Suppressor macrophage (primary cell): ENCODE measurements around the gene RALGDS.
"Not testable (repeated sequence)": the region's sequence is repeated elsewhere in the genome, so short reads cannot be mapped to it uniquely, and the experiment has no call there.

ENCODE experiments used
- DNase-seq, 4 experiments: peaks; one replicate each; pipeline ENCODE4 v3.0.0-alpha.2; 2020 to 2022

RALGDS gene

GRCh38 chr9:133066181-133066983 is 54.7 kb downstream of the RALGDS start:
- DNase-seq: no peak

- DNase-seq: no peak
These were observed 56.0 kb downstream of the RALGDS start for GRCh38 chr9:133065070-133065388.

- no peak for DNase-seq
These were observed 56.6 kb downstream of the RALGDS start for GRCh38 chr9:133064241-133065069.

GRCh38 chr9:133063500-133064231 is 57.4 kb downstream of the RALGDS start:
- no peak for DNase-seq

- DNase-seq: no peak
These were observed 57.9 kb downstream of the RALGDS start for GRCh38 chr9:133063159-133063499.

DNA sequence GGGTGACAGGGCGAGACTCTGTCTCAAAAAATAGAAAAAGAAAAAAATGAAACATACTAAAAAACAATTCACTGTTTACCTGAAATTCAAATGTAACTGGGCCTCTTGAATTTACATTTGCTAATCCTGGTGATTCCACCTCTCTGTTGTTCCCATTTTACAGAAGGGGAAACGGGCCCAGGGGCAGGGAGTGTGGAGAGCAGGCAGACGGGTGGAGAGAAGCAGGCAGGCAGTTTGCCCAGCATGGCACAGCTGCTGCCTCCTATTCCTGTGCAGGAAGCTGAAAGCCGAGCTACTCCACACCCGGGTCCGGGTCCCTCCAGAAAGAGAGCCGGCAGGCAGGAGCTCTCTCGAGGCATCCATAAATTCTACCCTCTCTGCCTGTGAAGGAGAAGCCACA is 58.5 kb downstream of the RALGDS start:
- not testable (repeated sequence) for DNase-seq

GRCh38 chr9:133061764-133062145 is 59.3 kb downstream of the RALGDS start, which contains the start of gene CEL:
Gene CEL, plus strand, starts transcription at chr9:133061981. Its CDS starts 22 bp downstream, at chr9:133062003.
- DNase-seq: not testable (repeated sequence)

- DNase-seq: not testable (repeated sequence)
These were observed 59.8 kb downstream of the RALGDS start for GRCh38 chr9:133061019-133061763.

- no peak for DNase-seq
These were observed 60.6 kb downstream of the RALGDS start for GRCh38 chr9:133060417-133060841.

GRCh38 chr9:133059623-133060022 is 61.4 kb downstream of the RALGDS start:
- no peak for DNase-seq

GRCh38 chr9:133058550-133059320 is 62.3 kb downstream of the RALGDS start:
- no peak for DNase-seq

DNA sequence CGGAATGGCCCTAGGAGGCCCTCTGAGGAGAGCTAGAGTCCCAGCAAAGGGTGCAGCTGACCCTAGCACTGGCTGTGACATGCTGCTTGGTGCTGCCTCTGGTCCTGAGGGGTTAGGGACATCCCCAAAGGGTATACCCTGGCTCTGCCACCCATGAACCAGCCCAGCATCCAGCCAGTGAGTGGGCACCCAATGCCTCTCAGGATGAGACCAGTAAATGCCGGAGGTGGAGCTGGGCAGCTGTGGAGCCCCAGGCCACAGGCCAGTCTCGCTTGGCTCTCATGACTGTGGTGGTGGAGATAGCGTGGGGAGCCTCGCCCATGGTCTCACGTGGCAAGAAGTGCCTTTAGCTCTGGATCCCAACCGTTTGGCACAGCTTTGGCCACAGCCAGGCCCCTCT is 63.0 kb downstream of the RALGDS start:
- DNase-seq: no peak

- no peak for DNase-seq
These were observed 63.5 kb downstream of the RALGDS start for GRCh38 chr9:133057553-133057952.

GRCh38 chr9:133057006-133057405 is 64.0 kb downstream of the RALGDS start:
- DNase-seq: no peak

DNA sequence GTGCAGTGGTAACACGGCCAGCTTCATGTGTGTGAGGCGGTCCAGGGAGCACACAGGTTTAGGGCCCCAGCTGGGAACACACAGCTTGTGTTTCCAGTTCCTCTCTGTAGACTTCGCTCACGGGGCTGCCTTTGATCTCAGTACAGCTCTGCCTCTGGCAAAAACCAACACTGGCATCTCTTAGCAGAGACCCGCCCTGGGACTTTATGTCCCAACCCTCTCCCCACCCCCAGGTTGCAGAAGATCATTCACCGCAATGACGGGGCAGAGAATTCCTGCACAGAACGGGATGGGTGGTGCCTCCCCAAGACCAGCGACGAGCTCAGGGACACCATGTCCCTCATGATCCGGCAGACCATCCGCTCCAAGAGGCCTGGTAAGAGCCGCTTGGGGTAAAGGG is 64.5 kb downstream of the RALGDS start:
- DNase-seq: no peak

DNA sequence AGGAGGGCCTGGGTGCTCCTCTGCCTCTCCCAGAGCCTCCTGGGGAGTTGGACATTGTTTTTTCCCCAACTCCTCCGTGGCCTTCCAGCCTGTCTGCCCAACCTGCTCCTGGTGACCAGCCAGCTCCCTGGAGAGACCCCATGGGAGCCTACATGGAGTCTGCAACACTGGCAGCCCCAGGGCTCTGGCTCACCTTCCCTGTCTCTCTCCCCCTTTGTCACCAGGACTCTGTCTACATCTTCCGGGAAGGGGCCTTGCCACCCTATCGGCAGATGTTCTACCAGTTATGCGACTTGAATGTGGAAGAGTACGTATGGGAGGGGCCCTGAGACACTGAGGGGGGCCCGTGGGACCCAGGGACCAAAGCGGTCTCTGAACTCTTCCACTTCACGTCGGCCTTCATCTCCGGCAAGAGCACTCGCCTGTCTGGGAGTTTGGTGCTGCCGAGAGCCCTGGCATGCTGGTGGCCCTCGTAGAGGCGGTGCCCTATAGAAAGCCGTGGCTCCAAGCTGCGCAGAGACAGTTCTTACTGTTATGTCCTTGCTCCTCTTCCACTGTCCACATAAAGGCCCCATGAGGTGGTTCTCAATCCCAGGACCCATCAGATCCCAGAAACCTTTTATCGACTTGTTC is 65.1 kb downstream of the RALGDS start:
- no peak for DNase-seq

- no peak for DNase-seq
These were observed 66.1 kb downstream of the RALGDS start for GRCh38 chr9:133054966-133055365.

DNA sequence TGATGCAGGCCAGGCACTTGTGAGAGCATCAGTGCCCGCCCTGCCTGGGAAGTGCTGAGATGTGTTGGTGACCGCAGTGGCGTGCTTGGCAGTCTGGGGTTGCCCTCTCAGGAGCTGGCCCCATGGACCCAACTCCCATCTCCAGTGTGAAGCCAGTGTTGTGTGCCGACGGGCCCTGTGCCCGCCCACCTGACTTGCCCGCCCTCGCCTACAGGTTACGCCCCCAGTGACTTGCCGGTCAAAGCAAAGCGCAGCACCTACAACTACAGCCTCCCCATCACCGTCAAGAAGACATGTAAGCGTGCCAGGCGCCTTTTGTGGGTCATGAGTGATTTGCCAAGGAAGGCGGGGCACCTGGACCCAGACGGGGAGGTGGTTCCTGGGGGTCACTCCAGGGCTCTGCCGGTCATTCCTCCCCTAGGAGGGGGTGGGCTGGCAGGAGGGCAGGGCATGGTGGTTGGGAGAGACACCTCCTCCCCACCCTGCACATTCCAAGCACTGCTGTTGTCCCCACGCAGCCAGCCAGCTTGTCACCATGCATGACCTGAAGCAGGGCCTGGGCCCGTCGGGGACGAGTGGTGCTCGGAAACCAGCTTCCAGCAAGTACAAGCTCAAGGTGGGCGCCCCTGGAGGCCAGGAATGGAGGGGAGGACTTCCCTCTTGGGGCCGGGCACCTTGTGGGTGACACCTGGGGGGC is 66.7 kb downstream of the RALGDS start:
- no peak for DNase-seq

- no peak for DNase-seq
These were observed 69.0 kb downstream of the RALGDS start for GRCh38 chr9:133051966-133052539.

GRCh38 chr9:133051281-133051900 is 69.6 kb downstream of the RALGDS start:
- no peak for DNase-seq
